K562 (cell line): ENCODE measurements around the gene SPTBN5. TPM values are rescaled to one million over a fixed set of nuclear protein-coding genes. Genes with fewer than 3 reads are reported as not detected.

Experiments used
- ATAC-seq: fragments of 200-7000 bp; cut with Tn5 transposase; 3 replicates; pipeline ENCODE4 v1.9.1; 2020; ENCODE audit warnings: moderate library complexity
- BruUV-seq: library from RNA; stranded (reverse); fragments of 400-500 nt; replicated peaks from 2 replicates; lab custom pipeline; 2021; lab: Mats Ljungman, UMichigan
- CTCF ChIA-PET: fragments of 300-600 bp; formaldehyde crosslinking; extraction: SDS; loops from one replicate; lab custom pipeline; 2021; ENCODE audit warnings: low intra/inter-chr PET ratio; lab: Yijun Ruan, JAX
- POLR2A ChIA-PET: fragments of 300-600, 350-650 bp; sonication (Branson Sonifier 250); formaldehyde crosslinking; extraction: SDS; loops from one replicate; lab custom pipeline; 2021; ENCODE audit warnings: antibody characterized with exemption, inconsistent platforms; lab: Yijun Ruan, JAX
- DNase-seq, 4 experiments: peaks; one replicate each; pipeline versions ENCODE4 v3.0.0 to v3.0.0-alpha.2; 2011 to 2018; ENCODE audit warnings: low spot score in 3 of 4, mixed read lengths in 3 of 4; ENCODE audit errors: extremely low read depth in 1 of 4
- FAIRE-seq: peaks from 2 replicates; lab custom pipeline; 2011; peaks lifted over from hg19 to GRCh38; lab: Jason Lieb, UNC
- H2AFZ ChIP-seq: 2 replicates; pipeline ENCODE4 v1.6.0; 2011; ENCODE audit warnings: low read depth, low read length, control low read depth, inconsistent platforms
- H3K27ac ChIP-seq: fragments of 200-600 bp; 3 replicates; pipeline ENCODE4 v1.8.0; 2011; ENCODE audit warnings: low read depth, mild to moderate bottlenecking, control low read depth, inconsistent platforms, low read length, moderate library complexity, mixed read lengths; ENCODE audit errors: extremely low read depth
- H3K27me3 ChIP-seq, 2 experiments: fragments of 300-600 bp in 1 of 2; 2 replicates in 1 of 2; 3 replicates in 1 of 2; pipeline versions ENCODE4 v1.6.0 to v1.8.0; 2011; ENCODE audit warnings: inconsistent platforms in 2 of 2, low read length in 2 of 2, mild to moderate bottlenecking in 1 of 2, mixed read lengths in 1 of 2, moderate library complexity in 1 of 2; ENCODE audit not compliant: control insufficient read depth in 2 of 2, insufficient read depth in 2 of 2
- H3K36me3 ChIP-seq: fragments of 300-600 bp; 3 replicates; pipeline ENCODE4 v1.8.0; 2011; ENCODE audit warnings: mild to moderate bottlenecking, low read length, inconsistent platforms; ENCODE audit not compliant: control insufficient read depth, insufficient read depth
- H3K4me1 ChIP-seq, 2 experiments: fragments of 200-600 bp in 1 of 2; replicated peaks in 1 of 2; 2 replicates in 1 of 2; 3 replicates in 1 of 2; pipeline versions ENCODE4 v1.5.1 to v1.8.0; 2011; ENCODE audit warnings: inconsistent platforms in 2 of 2, low read length in 2 of 2, mild to moderate bottlenecking in 1 of 2, mixed read lengths in 1 of 2, moderate library complexity in 1 of 2; ENCODE audit not compliant: control insufficient read depth in 2 of 2, insufficient read depth in 2 of 2
- H3K4me2 ChIP-seq: 2 replicates; pipeline ENCODE4 v1.6.1; 2011; ENCODE audit warnings: low read length, control low read depth, inconsistent platforms, mixed read lengths; ENCODE audit not compliant: insufficient read depth
- H3K4me3 ChIP-seq: fragments of 200-600 bp; sonication (generic), shearing (Covaris generic); 2 replicates; pipeline ENCODE4 v1.5.1; 2016; ENCODE audit warnings: control low read depth, inconsistent platforms
- H3K79me2 ChIP-seq: fragments of 200-600 bp; 3 replicates; pipeline ENCODE4 v1.8.0; 2011; ENCODE audit warnings: low read length, inconsistent platforms; ENCODE audit not compliant: control insufficient read depth, insufficient read depth
- H3K9ac ChIP-seq, 2 experiments: 2 replicates each; pipeline versions ENCODE4 v1.6.0 to v1.6.1; 2011; ENCODE audit warnings: low read depth in 2 of 2, low read length in 2 of 2, control low read depth in 1 of 2, inconsistent platforms in 1 of 2, mild to moderate bottlenecking in 1 of 2, mixed read lengths in 1 of 2; ENCODE audit not compliant: insufficient read depth in 1 of 2
- H3K9me1 ChIP-seq: one replicate; pipeline ENCODE4 v1.6.0; 2011; ENCODE audit warnings: inconsistent platforms, mild to moderate bottlenecking, low read length, moderate library complexity; ENCODE audit not compliant: control insufficient read depth, insufficient read depth
- H3K9me3 ChIP-seq: replicated peaks from 2 replicates; pipeline ENCODE4 v1.5.1; 2011; ENCODE audit warnings: low read depth, low read length, inconsistent platforms; ENCODE audit not compliant: control insufficient read depth, insufficient read depth
- H4K20me1 ChIP-seq: replicated peaks from 2 replicates; pipeline ENCODE4 v1.6.1; 2011; ENCODE audit warnings: low read length, inconsistent platforms, mixed read lengths; ENCODE audit not compliant: control insufficient read depth, insufficient read depth
- EGR1 ChIP-seq: fragments of 450-650 bp; conservative IDR thresholded peaks from 2 replicates; pipeline ENCODE4 v1.6.1; 2017; ENCODE audit warnings: mild to moderate bottlenecking
- KLF13 ChIP-seq: fragments of 450-650 bp; IDR thresholded peaks from 2 replicates; pipeline ENCODE4 v1.6.1; 2016; ENCODE audit warnings: missing genetic modification characterization, low read depth, mild to moderate bottlenecking, missing compliant biosample characterization, moderate library complexity, borderline replicate concordance
- MAFK ChIP-seq: IDR thresholded peaks from 2 replicates; pipeline ENCODE4 v1.6.1; 2011; ENCODE audit warnings: low read length, improper control_type of control experiment
- NR3C1 ChIP-seq: sonication (generic); formaldehyde crosslinking; IDR thresholded peaks from 2 replicates; pipeline ENCODE4 v1.8.1; 2022; ENCODE audit warnings: missing genetic modification reagents
- PHTF2 ChIP-seq: fragments of 250-450 bp; sonication (Bioruptor Pico); IDR thresholded peaks from 2 replicates; pipeline ENCODE4 v1.5.0; 2021; ENCODE audit warnings: mild to moderate bottlenecking
- POLR2H ChIP-seq: IDR thresholded peaks from 2 replicates; pipeline ENCODE4 v1.6.1; 2016; ENCODE audit warnings: missing genetic modification characterization, low read depth, mild to moderate bottlenecking, control low read depth, missing compliant biosample characterization, moderate library complexity
- ZNF785 ChIP-seq: fragments of 250-450 bp; sonication (Bioruptor Pico); IDR thresholded peaks from 2 replicates; pipeline ENCODE4 v1.4.0; 2020; ENCODE audit warnings: mild to moderate bottlenecking
- WGBS: fragments of 100-300 bp; shearing (Covaris generic); methylation state at CpG from one replicate; pipeline ENCODE4 v1.1.6; 2016; ENCODE audit warnings: low coverage, mixed read lengths; ENCODE audit not compliant: insufficient coverage; ENCODE audit errors: missing lambda C conversion rate; 5-methylcytosine and 5-hydroxymethylcytosine counted together
- in situ Hi-C: fragments of 300-500 bp; cut with MboI; formaldehyde crosslinking; loops from 4 replicates; pipeline ENCODE4 v1.15.0; 2018; ENCODE audit warnings: inconsistent platforms, mixed read lengths
- intact Hi-C: fragments of 100-400 bp; cut with micrococcal nuclease; formaldehyde crosslinking; loops from 2 replicates; pipeline ENCODE4 v1.14.2; 2022
- polyA plus RNA-seq, 8 experiments: library from polyadenylated mRNA; depleted of rRNA in 4 of 8; stranded (reverse) in 5 of 8; unstranded in 3 of 8; fragments of >200 nt; fragmentation: Nextera tagmentation in 2 of 8; fragmentation: Illumina TruSeq in 1 of 8; extraction: Ambion mirVana in 2 of 8; extraction: Trizol in 1 of 8; gene quantifications; 2 replicates each; pipeline versions ENCODE4 v1.2.1 to v1.2.3, GENCODE V29; 2011 to 2014; ENCODE audit warnings: inconsistent platforms in 1 of 8, missing spikeins in 1 of 8
- total RNA-seq, 7 experiments: library from RNA; depleted of rRNA in 6 of 7; stranded (reverse); fragments of >200 nt in 6 of 7; fragmentation: Illumina TruSeq in 2 of 7; extraction: Trizol in 2 of 7; gene quantifications; 2 replicates each; pipeline versions ENCODE4 v1.2.1 to v1.2.3, GENCODE V29; 2011 to 2021; ENCODE audit warnings: low replicate concordance in 1 of 7
- TF ChIP-seq, protein P1 (sequence below): fragments of 450-650 bp; IDR thresholded peaks from 2 replicates; pipeline ENCODE4 v1.6.1; 2016

Gene SPTBN5
- total and polyA plus RNA-seq, 9 of the 15 experiments (the other 6 are each of a cell fraction or from before 2014, with no cell fraction given) = 0.02 TPM; not detected in 8

DNA sequence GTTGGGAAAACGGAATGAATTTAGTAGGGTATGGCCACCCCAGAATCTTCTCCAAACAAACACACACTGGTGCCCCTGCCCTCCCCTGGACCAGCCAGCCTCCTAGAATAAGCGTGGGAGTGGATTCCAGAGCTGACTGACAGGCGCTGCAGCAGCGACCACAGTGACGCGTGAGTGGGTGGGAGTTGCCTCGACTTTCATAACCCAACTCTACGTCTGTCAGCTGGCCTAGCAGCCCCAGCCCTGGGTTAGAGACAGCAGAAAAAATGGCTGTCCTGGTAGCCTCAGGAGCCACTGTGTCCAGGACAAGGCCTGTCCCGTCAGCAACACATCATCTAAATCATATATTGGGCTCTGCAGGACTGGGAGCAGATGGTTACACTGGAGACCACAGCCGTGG is 45.2 kb downstream of the SPTBN5 start:
- peaks cover 0 to 19% of the 10 kb centered on the region in 2 experiments; a peak in 1 of 5 replicates for H3K4me1 ChIP-seq
- H3K9me3 ChIP-seq = no peaks in the 10 kb centered on the region
- BruUV-seq = no TSS peak
- H3K4me3 ChIP-seq = no peak overlapping the region
- no peak; the same call in 2 of the 3 replicates for ATAC-seq
- CTCF ChIA-PET = no interaction called here
- H3K27me3 ChIP-seq = peaks cover 16 to 34% of the 10 kb centered on the region in 2 experiments; a peak in 4 of 5 replicates
- WGBS = 18% methylated on average over 9 of the region's 10 CpGs
- H3K36me3 ChIP-seq = peaks cover 5% of the 10 kb centered on the region; the same call in 1 of the 3 replicates
- H3K79me2 ChIP-seq = no peaks in the 10 kb centered on the region
- TF ChIP-seq PHTF2 (CRISPR knock-in tag) (no peak), NR3C1 (CRISPR knock-in tag) (no peak), POLR2H (tag) (no peak), MAFK (no peak), EGR1 (peak; percentile 71), ZNF785 (CRISPR knock-in tag) (no peak), KLF13 (tag) (no peak)
- TF ChIP-seq, protein P1, sequence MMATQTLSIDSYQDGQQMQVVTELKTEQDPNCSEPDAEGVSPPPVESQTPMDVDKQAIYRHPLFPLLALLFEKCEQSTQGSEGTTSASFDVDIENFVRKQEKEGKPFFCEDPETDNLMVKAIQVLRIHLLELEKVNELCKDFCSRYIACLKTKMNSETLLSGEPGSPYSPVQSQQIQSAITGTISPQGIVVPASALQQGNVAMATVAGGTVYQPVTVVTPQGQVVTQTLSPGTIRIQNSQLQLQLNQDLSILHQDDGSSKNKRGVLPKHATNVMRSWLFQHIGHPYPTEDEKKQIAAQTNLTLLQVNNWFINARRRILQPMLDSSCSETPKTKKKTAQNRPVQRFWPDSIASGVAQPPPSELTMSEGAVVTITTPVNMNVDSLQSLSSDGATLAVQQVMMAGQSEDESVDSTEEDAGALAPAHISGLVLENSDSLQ = peak; percentile 88
- H3K9ac ChIP-seq = no peak overlapping the region
- intact Hi-C loops = no loop called here
- POLR2A ChIA-PET = interaction anchor here (0.7 kb wide), 1 partner anchor 11 kb away, joined by 3 read pairs; no protein-coding TSS in a partner anchor
- peak in 1 of 4 experiments; percentile 34 for DNase-seq
- H4K20me1 ChIP-seq = peaks cover 9% of the 10 kb centered on the region
- no peaks in the 10 kb centered on the region for H3K9me1 ChIP-seq
- in situ Hi-C loops = no loop called here
- no peak overlapping the region for H3K4me2 ChIP-seq
- no peak for FAIRE-seq
- no peak overlapping the region for H3K27ac ChIP-seq
- H2AFZ ChIP-seq = no peak overlapping the region
